WTC11 (cell line): Measurements from ENCODE around the gene CCDC57.
"Not testable (repeated sequence)": the region's sequence is repeated elsewhere in the genome, so short reads cannot be mapped to it uniquely, and the experiment has no call there.

ENCODE experiments used
- FOXJ3 ChIP-seq: sonication (generic); formaldehyde crosslinking; IDR thresholded peaks from 2 replicates; pipeline ENCODE4 v1.9.0; 2021; ENCODE audit warnings: missing genetic modification reagents, mild to moderate bottlenecking, borderline replicate concordance
- GABPB1 ChIP-seq: sonication (generic); formaldehyde crosslinking; IDR thresholded peaks from 2 replicates; pipeline ENCODE4 v1.8.1; 2023; ENCODE audit warnings: mild to moderate bottlenecking, missing genetic modification reagents
- TF ChIP-seq, protein P1 (sequence below): fragments of 200-600 bp; IDR thresholded peaks from 2 replicates; pipeline ENCODE4 v1.8.0; 2022; ENCODE audit warnings: antibody characterized with exemption

DNA sequence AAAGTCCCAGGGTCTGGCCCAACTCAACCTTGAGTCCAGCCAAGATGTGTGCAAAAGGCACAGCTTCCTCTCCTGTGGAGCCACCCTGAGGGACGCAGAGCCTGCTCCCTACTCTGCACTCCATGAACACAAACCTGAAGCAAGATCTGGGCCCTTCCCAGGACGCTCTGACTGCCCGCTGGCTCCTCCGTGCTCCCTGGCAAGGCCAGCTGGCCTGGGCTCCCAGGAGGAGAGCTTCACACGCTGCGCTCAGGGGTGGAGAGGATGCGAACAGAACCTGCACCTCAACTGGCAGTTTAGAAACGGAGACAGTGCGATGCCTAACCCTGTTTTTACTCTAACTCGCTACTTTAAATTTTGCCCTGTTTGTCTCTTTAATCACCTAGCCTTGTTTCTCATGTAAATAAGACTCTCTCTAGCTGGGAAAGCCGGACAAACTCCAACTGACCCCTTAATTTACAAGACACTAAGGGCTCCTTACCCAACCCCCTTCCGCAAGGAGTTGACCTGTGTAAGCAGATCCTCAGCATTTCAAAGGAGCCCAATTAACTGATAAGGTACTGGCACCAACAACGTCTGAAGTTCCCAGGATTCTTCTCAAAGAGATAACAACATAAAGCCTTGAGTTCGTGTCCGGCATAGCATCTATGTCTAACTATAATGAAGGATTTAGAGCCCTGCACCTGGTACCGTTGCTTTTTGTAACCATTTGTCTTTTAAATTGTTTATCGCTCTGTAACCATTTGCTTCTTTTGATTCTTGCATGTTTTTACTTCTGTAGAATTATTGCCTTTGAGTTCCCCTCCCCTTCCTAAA is 38.4 kb downstream of the CCDC57 start:
- not testable (repeated sequence) for TF ChIP-seq GABPB1; FOXJ3 (CRISPR knock-in tag)
- TF ChIP-seq, protein P1, sequence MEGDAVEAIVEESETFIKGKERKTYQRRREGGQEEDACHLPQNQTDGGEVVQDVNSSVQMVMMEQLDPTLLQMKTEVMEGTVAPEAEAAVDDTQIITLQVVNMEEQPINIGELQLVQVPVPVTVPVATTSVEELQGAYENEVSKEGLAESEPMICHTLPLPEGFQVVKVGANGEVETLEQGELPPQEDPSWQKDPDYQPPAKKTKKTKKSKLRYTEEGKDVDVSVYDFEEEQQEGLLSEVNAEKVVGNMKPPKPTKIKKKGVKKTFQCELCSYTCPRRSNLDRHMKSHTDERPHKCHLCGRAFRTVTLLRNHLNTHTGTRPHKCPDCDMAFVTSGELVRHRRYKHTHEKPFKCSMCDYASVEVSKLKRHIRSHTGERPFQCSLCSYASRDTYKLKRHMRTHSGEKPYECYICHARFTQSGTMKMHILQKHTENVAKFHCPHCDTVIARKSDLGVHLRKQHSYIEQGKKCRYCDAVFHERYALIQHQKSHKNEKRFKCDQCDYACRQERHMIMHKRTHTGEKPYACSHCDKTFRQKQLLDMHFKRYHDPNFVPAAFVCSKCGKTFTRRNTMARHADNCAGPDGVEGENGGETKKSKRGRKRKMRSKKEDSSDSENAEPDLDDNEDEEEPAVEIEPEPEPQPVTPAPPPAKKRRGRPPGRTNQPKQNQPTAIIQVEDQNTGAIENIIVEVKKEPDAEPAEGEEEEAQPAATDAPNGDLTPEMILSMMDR = not testable (repeated sequence)
